OCI-LY7 (cell line): ENCODE data around the gene GTF2A2. TPM values are rescaled to one million over a fixed set of nuclear protein-coding genes. Genes with fewer than 3 reads are reported as not detected.
"Not testable (repeated sequence)": the region's sequence is repeated elsewhere in the genome, so short reads cannot be mapped to it uniquely, and the experiment has no call there.

Experiments used
- BruUV-seq: library from RNA; stranded (reverse); fragments of 400-500 nt; replicated peaks from 2 replicates; lab custom pipeline; 2021; lab: Mats Ljungman, UMichigan
- CTCF ChIA-PET: fragments of 300-600 bp; sonication (Branson Sonifier 250); formaldehyde crosslinking; loops from one replicate; lab custom pipeline; 2022; ENCODE audit warnings: antibody characterized with exemption; ENCODE audit not compliant: unreplicated experiment; lab: Charles Lee
- POLR2A ChIA-PET: fragments of 300-600 bp; sonication (Branson Sonifier 250); formaldehyde crosslinking; loops from one replicate; lab custom pipeline; 2022; ENCODE audit warnings: antibody characterized with exemption; lab: Charles Lee
- DNase-seq: peaks from one replicate; pipeline ENCODE4 v3.0.0-alpha.2; 2015; ENCODE audit warnings: low spot score
- H2AFZ ChIP-seq: fragments of 200-600 bp; sonication (generic), shearing (Covaris generic); 2 replicates; pipeline ENCODE4 v1.6.1; 2014; ENCODE audit warnings: mild to moderate bottlenecking, antibody characterized with exemption, low read length, moderate library complexity
- H3K27ac ChIP-seq: fragments of 200-600 bp; sonication (generic); 2 replicates; pipeline ENCODE4 v1.5.1; 2014; ENCODE audit warnings: mixed run types, low read depth, mild to moderate bottlenecking, moderate library complexity, low read length, inconsistent platforms; ENCODE audit not compliant: poor library complexity, severe bottlenecking
- H3K36me3 ChIP-seq: fragments of 200-600 bp; sonication (generic); 2 replicates; pipeline ENCODE4 v1.6.1; 2014; ENCODE audit warnings: mild to moderate bottlenecking, antibody characterized with exemption, low read length, moderate library complexity, mixed read lengths; ENCODE audit not compliant: insufficient read depth
- H3K4me1 ChIP-seq: fragments of 200-600 bp; sonication (generic); 2 replicates; pipeline ENCODE4 v1.5.1; 2014; ENCODE audit warnings: mild to moderate bottlenecking, low read length; ENCODE audit not compliant: insufficient read depth, poor library complexity, severe bottlenecking
- H3K4me2 ChIP-seq: fragments of 200-600 bp; sonication (generic); 2 replicates; pipeline ENCODE4 v1.6.1; 2014; ENCODE audit warnings: mild to moderate bottlenecking, low read length
- H3K4me3 ChIP-seq: fragments of 200-600 bp; sonication (generic); 2 replicates; pipeline ENCODE4 v1.5.1; 2014; ENCODE audit warnings: mild to moderate bottlenecking, low read depth, low read length; ENCODE audit not compliant: poor library complexity, severe bottlenecking
- H3K79me2 ChIP-seq: fragments of 200-600 bp; sonication (generic); 2 replicates; pipeline ENCODE4 v1.6.1; 2016; ENCODE audit warnings: low read depth, mild to moderate bottlenecking, low read length, moderate library complexity, mixed read lengths; ENCODE audit not compliant: insufficient read depth
- H3K9me2 ChIP-seq: fragments of 200-600 bp; sonication (generic); 2 replicates; pipeline ENCODE4 v1.6.1; 2016; ENCODE audit warnings: mild to moderate bottlenecking, low read length, mixed read lengths; ENCODE audit not compliant: insufficient read depth
- H3K9me3 ChIP-seq: fragments of 200-600 bp; sonication (generic); 2 replicates; pipeline ENCODE4 v1.6.1; 2014; ENCODE audit warnings: mild to moderate bottlenecking, mixed run types, low read length, mixed read lengths
- H4K20me1 ChIP-seq: fragments of 200-600 bp; sonication (generic); 2 replicates; pipeline ENCODE4 v1.6.1; 2014; ENCODE audit warnings: mild to moderate bottlenecking, antibody characterized with exemption, low read length, moderate library complexity, mixed read lengths; ENCODE audit not compliant: insufficient read depth
- EZH2phosphoT487 ChIP-seq: fragments of 200-600 bp; sonication (generic); IDR thresholded peaks from 2 replicates; pipeline ENCODE4 v1.6.1; 2018; ENCODE audit warnings: low read depth, borderline replicate concordance, mild to moderate bottlenecking, mixed run types, antibody characterized with exemption, low read length, moderate library complexity, mixed read lengths
- intact Hi-C: fragments of 100-400 bp; cut with micrococcal nuclease; formaldehyde crosslinking; loops from one replicate; pipeline ENCODE4 v1.10.0; 2022; ENCODE audit not compliant: unreplicated experiment
- total RNA-seq, 2 experiments: library from RNA; depleted of rRNA in 1 of 2; stranded (reverse); fragments of >200 nt in 1 of 2; shearing (Covaris generic) in 1 of 2; gene quantifications; 2 replicates each; pipeline ENCODE4 v1.2.3, GENCODE V29; 2014 to 2022
- TF ChIP-seq, protein P1 (sequence below): fragments of 200-600 bp; sonication (generic); conservative IDR thresholded peaks from 2 replicates; pipeline ENCODE4 v1.5.1; 2014; ENCODE audit warnings: mild to moderate bottlenecking, antibody characterized with exemption, low read length, moderate library complexity, mixed read lengths

Gene GTF2A2
- total RNA-seq, 2 experiments from 2014 or later: 69.3 to 139 TPM

DNA sequence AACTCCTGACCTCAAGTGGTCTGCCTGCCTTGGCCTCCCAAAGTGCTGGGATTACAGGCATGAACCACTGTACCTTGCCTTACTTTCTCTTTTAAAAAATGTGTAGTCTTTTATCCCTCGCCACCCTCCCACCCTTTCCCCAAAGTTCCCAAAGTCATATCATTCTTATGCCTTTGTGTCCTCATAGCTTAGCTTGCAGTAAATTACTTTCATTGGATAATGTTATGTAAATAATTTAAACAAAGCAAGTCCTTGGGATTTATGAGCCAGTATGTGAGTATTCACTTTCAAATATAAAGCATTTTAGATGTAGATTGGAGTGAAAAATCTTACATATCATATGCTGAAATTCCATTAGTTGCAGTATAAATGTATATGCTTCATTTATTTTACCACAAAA is 11.0 kb downstream of the GTF2A2 start:
- Histone ChIP-seq H3K27ac (no peak overlapping the region), H3K9me2 (no peaks in the 10 kb centered on the region), H3K4me2 (no peak overlapping the region), H3K4me1 (no peaks in the 10 kb centered on the region), H2AFZ (no peak overlapping the region), H3K79me2 (no peaks in the 10 kb centered on the region; the same call in 1 of the 2 replicates), H4K20me1 (no peaks in the 10 kb centered on the region), H3K4me3 (no peak overlapping the region), H3K36me3 (peaks cover 88% of the 10 kb centered on the region), H3K9me3 (no peaks in the 10 kb centered on the region)
- CTCF ChIA-PET: no interaction called here
- no TSS peak for BruUV-seq
- no peak for DNase-seq
- no peak for TF ChIP-seq EZH2phosphoT487
- TF ChIP-seq, protein P1, sequence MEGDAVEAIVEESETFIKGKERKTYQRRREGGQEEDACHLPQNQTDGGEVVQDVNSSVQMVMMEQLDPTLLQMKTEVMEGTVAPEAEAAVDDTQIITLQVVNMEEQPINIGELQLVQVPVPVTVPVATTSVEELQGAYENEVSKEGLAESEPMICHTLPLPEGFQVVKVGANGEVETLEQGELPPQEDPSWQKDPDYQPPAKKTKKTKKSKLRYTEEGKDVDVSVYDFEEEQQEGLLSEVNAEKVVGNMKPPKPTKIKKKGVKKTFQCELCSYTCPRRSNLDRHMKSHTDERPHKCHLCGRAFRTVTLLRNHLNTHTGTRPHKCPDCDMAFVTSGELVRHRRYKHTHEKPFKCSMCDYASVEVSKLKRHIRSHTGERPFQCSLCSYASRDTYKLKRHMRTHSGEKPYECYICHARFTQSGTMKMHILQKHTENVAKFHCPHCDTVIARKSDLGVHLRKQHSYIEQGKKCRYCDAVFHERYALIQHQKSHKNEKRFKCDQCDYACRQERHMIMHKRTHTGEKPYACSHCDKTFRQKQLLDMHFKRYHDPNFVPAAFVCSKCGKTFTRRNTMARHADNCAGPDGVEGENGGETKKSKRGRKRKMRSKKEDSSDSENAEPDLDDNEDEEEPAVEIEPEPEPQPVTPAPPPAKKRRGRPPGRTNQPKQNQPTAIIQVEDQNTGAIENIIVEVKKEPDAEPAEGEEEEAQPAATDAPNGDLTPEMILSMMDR: no peak
- POLR2A ChIA-PET: interaction anchor here (1.3 kb wide), 1 partner anchor 14 kb away, joined by 3 read pairs; no protein-coding TSS in a partner anchor
- intact Hi-C loops: no loop called here

DNA sequence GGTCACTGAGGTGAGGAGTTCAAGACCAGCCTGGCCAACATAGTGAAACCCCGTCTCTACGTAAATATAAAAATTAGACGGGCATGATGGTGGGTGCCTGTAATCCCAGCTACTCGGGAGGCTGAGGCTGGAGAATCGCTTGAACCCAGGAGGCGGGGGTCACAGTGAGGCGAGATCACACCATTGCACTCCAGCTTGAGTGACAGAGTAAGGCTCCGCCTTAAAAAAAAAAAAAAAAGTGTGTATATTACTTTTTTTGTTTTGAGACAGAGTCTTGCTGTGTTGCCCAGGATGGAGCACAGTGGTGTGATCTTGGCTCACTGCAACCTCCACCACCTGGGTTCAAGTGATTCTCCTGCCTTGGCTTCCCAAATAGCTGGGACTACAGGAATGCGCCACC is 11.5 kb downstream of the GTF2A2 start:
- H2AFZ ChIP-seq, intact Hi-C loops, H3K9me2 ChIP-seq, H3K4me1 ChIP-seq, H3K9me3 ChIP-seq, DNase-seq, CTCF ChIA-PET, H3K79me2 ChIP-seq, H3K4me2 ChIP-seq, H4K20me1 ChIP-seq, BruUV-seq, H3K27ac ChIP-seq, H3K4me3 ChIP-seq: not testable (repeated sequence)
- POLR2A ChIA-PET: interaction anchor here (1.3 kb wide), 1 partner anchor 14 kb away, joined by 3 read pairs; no protein-coding TSS in a partner anchor
- H3K36me3 ChIP-seq: peaks cover 88% of the 10 kb centered on the region

DNA sequence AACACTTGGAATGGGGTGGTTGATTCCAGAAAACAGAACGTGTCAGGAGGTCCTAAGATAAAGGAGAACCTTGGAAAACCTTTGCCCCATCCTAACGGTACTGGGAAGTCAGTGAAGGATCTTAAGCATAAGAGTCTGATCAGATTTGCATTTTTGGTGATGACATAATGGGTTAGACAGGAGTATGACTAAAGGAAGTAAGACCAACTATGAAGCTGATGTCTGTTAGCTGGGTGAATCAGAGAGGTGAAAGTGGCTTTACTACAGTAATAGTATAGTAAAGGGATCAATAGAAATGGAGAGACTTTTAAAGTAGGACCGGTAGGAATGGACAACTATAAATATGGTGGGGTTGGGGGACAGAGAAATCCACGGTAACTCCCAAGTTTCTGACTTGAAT is 12.6 kb downstream of the GTF2A2 start:
- BruUV-seq: no TSS peak
- intact Hi-C loops: no loop called here
- H2AFZ ChIP-seq: no peak overlapping the region
- H3K9me2 ChIP-seq: no peaks in the 10 kb centered on the region
- H3K4me3 ChIP-seq: no peak overlapping the region
- no peaks in the 10 kb centered on the region for H4K20me1 ChIP-seq
- H3K36me3 ChIP-seq: peaks cover 88% of the 10 kb centered on the region
- no peak overlapping the region for H3K27ac ChIP-seq
- no peaks in the 10 kb centered on the region for H3K4me1 ChIP-seq
- ChIA-PET POLR2A (interaction anchor here (1.0 to 1.5 kb wide), 3 partner anchors 8 to 13 kb away, joined by 3 to 5 read pairs (median 4); no protein-coding TSS in a partner anchor), CTCF (no interaction called here)
- TF ChIP-seq EZH2phosphoT487: no peak
- TF ChIP-seq, protein P1: no peak
- H3K79me2 ChIP-seq: no peaks in the 10 kb centered on the region; the same call in 1 of the 2 replicates
- no peaks in the 10 kb centered on the region for H3K9me3 ChIP-seq
- no peak overlapping the region for H3K4me2 ChIP-seq
- DNase-seq: no peak
